WTC11 (cell line): ENCODE data around the gene DMXL1. TPM values are rescaled to one million over a fixed set of nuclear protein-coding genes. Genes with fewer than 3 reads are reported as not detected.

Source experiments
- ATAC-seq: fragments of 200-7000 bp; cut with Tn5 transposase; 2 replicates; pipeline ENCODE4 v1.10.0; 2021; ENCODE audit warnings: mild to moderate bottlenecking, moderate library complexity
- CTCF ChIA-PET: fragments of 300-600 bp; sonication (Branson Sonifier 250); formaldehyde crosslinking; loops from one replicate; lab custom pipeline; 2021; ENCODE audit warnings: antibody characterized with exemption; lab: Charles Lee
- POLR2A ChIA-PET: fragments of 350-600 bp; sonication (Branson Sonifier 250); formaldehyde crosslinking; loops from one replicate; lab custom pipeline; 2021; ENCODE audit warnings: antibody characterized with exemption; lab: Charles Lee
- DNase-seq: peaks from one replicate; pipeline ENCODE4 v3.0.0; 2021; ENCODE audit warnings: low spot score
- H3K27ac Mint-ChIP-seq: 2 replicates; pipeline ENCODE4 v1.8.0; 2021; ENCODE audit warnings: mixed read lengths
- H3K27me3 Mint-ChIP-seq: 2 replicates; pipeline ENCODE4 v1.8.0; 2021; ENCODE audit warnings: low read depth, mild to moderate bottlenecking, moderate library complexity, mixed read lengths
- H3K36me3 Mint-ChIP-seq: 2 replicates; pipeline ENCODE4 v1.8.0; 2021; ENCODE audit warnings: mixed read lengths
- H3K4me1 Mint-ChIP-seq: 2 replicates; pipeline ENCODE4 v1.8.0; 2022; ENCODE audit warnings: mixed read lengths
- H3K4me3 Mint-ChIP-seq: 2 replicates; pipeline ENCODE4 v1.8.0; 2021; ENCODE audit warnings: mild to moderate bottlenecking, moderate library complexity, mixed read lengths
- H3K9me3 Mint-ChIP-seq: 2 replicates; pipeline ENCODE4 v1.8.0; 2021; ENCODE audit warnings: mixed read lengths
- ATF3 ChIP-seq: sonication (generic); formaldehyde crosslinking; conservative IDR thresholded peaks from 2 replicates; pipeline ENCODE4 v1.8.1; 2022; ENCODE audit warnings: mild to moderate bottlenecking, missing genetic modification reagents
- CREM ChIP-seq: sonication (generic); formaldehyde crosslinking; IDR thresholded peaks from 2 replicates; pipeline ENCODE4 v1.8.1; 2022; ENCODE audit warnings: mild to moderate bottlenecking, missing genetic modification reagents, moderate library complexity
- EMX1 ChIP-seq: fragments of 250-450 bp; sonication (Bioruptor Pico); IDR thresholded peaks from 2 replicates; pipeline ENCODE4 v1.8.0; 2021; ENCODE audit warnings: mild to moderate bottlenecking
- GTF2I ChIP-seq: fragments of 250-450 bp; sonication (Bioruptor Pico); conservative IDR thresholded peaks from 2 replicates; pipeline ENCODE4 v1.4.0; 2021; ENCODE audit warnings: mild to moderate bottlenecking
- MXD4 ChIP-seq: fragments of 250-450 bp; sonication (Bioruptor Pico); IDR thresholded peaks from 2 replicates; pipeline ENCODE4 v1.8.0; 2021; ENCODE audit warnings: mild to moderate bottlenecking, moderate library complexity, borderline replicate concordance
- NR1H2 ChIP-seq: sonication (generic); formaldehyde crosslinking; IDR thresholded peaks from 2 replicates; pipeline ENCODE4 v1.9.0; 2021; ENCODE audit warnings: mild to moderate bottlenecking, moderate library complexity, missing genetic modification reagents
- PREB ChIP-seq: sonication (generic); formaldehyde crosslinking; IDR thresholded peaks from 2 replicates; pipeline ENCODE4 v1.8.1; 2022; ENCODE audit warnings: mild to moderate bottlenecking, missing genetic modification reagents, moderate library complexity, borderline replicate concordance
- PRRX2 ChIP-seq: fragments of 250-450 bp; sonication (Bioruptor Pico); IDR thresholded peaks from 2 replicates; pipeline ENCODE4 v1.8.0; 2021; ENCODE audit warnings: mild to moderate bottlenecking
- SMAD4 ChIP-seq: sonication (generic); formaldehyde crosslinking; IDR thresholded peaks from 2 replicates; pipeline ENCODE4 v1.8.0; 2022; ENCODE audit warnings: mild to moderate bottlenecking, missing genetic modification reagents
- SP1 ChIP-seq: sonication (generic); formaldehyde crosslinking; conservative IDR thresholded peaks from 2 replicates; pipeline ENCODE4 v1.8.1; 2022; ENCODE audit warnings: missing genetic modification reagents
- STAT6 ChIP-seq: sonication (generic); formaldehyde crosslinking; conservative IDR thresholded peaks from 2 replicates; pipeline ENCODE4 v1.8.1; 2023; ENCODE audit warnings: mild to moderate bottlenecking, low read depth, missing genetic modification reagents, moderate library complexity
- TEAD1 ChIP-seq: sonication (generic); formaldehyde crosslinking; IDR thresholded peaks from 2 replicates; pipeline ENCODE4 v1.8.0; 2022; ENCODE audit warnings: mild to moderate bottlenecking, missing genetic modification reagents
- ZNF121 ChIP-seq: sonication (generic); formaldehyde crosslinking; IDR thresholded peaks from 2 replicates; pipeline ENCODE4 v1.8.0; 2023; ENCODE audit warnings: missing genetic modification reagents
- ZNF396 ChIP-seq: fragments of 250-450 bp; sonication (Bioruptor Pico); IDR thresholded peaks from 2 replicates; pipeline ENCODE4 v1.8.0; 2021; ENCODE audit warnings: mild to moderate bottlenecking, moderate library complexity, borderline replicate concordance
- ZNF423 ChIP-seq: fragments of 250-450 bp; sonication (Bioruptor Pico); IDR thresholded peaks from 2 replicates; pipeline ENCODE4 v2.1.2; 2022; ENCODE audit warnings: mild to moderate bottlenecking, moderate library complexity
- total RNA-seq: library from RNA; stranded (reverse); gene quantifications from 3 replicates; pipeline ENCODE4 v1.2.3, GENCODE V29; 2021
- TF ChIP-seq, protein P1 (sequence below): sonication (generic); formaldehyde crosslinking; IDR thresholded peaks from 2 replicates; pipeline ENCODE4 v1.8.1; 2022; ENCODE audit warnings: mild to moderate bottlenecking, moderate library complexity, missing genetic modification reagents
- TF ChIP-seq, protein P2 (sequence below): sonication (generic); formaldehyde crosslinking; IDR thresholded peaks from 2 replicates; pipeline ENCODE4 v1.8.0; 2023; ENCODE audit warnings: missing genetic modification reagents
- TF ChIP-seq, protein P3 (sequence below): fragments of 250-450 bp; sonication (Bioruptor Pico); IDR thresholded peaks from 2 replicates; pipeline ENCODE4 v1.9.0; 2021; ENCODE audit warnings: mild to moderate bottlenecking, borderline replicate concordance
- TF ChIP-seq, protein P4 (sequence below): fragments of 200-600 bp; IDR thresholded peaks from 2 replicates; pipeline ENCODE4 v1.8.0; 2022; ENCODE audit warnings: antibody characterized with exemption
- TF ChIP-seq, protein P5 (sequence below): fragments of 250-450 bp; sonication (Bioruptor Pico); IDR thresholded peaks from 2 replicates; pipeline ENCODE4 v1.9.0; 2021; ENCODE audit warnings: mild to moderate bottlenecking

Gene DMXL1
- total RNA-seq, 1 experiment from 2014 or later, result 43.7 TPM

- TF ChIP-seq PRRX2 (CRISPR knock-in tag), result no peak
- no peak for TF ChIP-seq GTF2I
- TF ChIP-seq PREB (CRISPR knock-in tag), result no peak
- no peak for TF ChIP-seq ATF3
- no peak for TF ChIP-seq ZNF121 (CRISPR knock-in tag)
- TF ChIP-seq, protein P1, sequence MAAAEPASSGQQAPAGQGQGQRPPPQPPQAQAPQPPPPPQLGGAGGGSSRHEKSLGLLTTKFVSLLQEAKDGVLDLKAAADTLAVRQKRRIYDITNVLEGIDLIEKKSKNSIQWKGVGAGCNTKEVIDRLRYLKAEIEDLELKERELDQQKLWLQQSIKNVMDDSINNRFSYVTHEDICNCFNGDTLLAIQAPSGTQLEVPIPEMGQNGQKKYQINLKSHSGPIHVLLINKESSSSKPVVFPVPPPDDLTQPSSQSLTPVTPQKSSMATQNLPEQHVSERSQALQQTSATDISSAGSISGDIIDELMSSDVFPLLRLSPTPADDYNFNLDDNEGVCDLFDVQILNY (CRISPR knock-in tag), result no peak
- TF ChIP-seq TEAD1 (CRISPR knock-in tag), result no peak
- TF ChIP-seq MXD4 (CRISPR knock-in tag), result no peak
Measured at GRCh38 chr5:119033135-119033534, 37.8 kb upstream of the DMXL1 start (continued).

DNA sequence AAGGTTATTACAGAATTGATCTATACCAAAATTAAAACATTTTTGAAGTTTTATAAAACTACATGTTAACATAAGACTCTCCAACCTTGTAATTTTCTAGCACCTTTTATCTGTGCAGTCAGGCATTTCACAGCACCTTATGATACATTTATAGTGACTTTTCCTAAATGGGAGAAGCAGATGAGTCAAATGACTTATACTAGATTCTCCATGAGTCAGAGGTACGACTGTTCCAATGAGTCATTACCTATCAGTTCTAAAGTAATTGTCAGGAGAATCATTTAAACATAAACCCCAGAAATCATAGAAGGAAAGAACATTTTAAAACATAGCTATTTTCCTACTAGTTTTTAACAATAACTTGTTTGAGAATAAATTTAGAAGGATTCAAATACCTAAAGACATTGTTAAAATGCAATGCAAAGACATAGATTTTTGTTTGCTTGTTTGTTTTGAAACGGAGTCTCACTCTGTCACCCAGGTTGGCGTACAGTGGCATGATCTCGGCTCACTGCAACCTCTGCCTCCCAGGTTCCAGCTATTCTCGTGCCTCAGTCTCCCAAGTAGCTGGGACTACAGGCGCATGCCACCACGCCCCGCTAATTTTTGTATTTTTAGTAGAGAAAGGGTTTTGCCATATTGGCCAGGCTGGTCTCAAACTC is 34.7 kb upstream of the DMXL1 start:
- ATAC-seq (no peak), DNase-seq (no peak)
- POLR2A ChIA-PET, result no interaction called here
- H3K4me1 Mint-ChIP-seq, result peaks cover 18% of the 10 kb centered on the region
- no peaks in the 10 kb centered on the region for H3K36me3 Mint-ChIP-seq
- no peaks in the 10 kb centered on the region for H3K27me3 Mint-ChIP-seq
- CTCF ChIA-PET, result interaction anchor here (1.0 kb wide), 1 partner anchor 48 kb away, joined by 4 read pairs; the partner anchor contains the start of gene DTWD2
- no peak overlapping the region for H3K27ac Mint-ChIP-seq
- H3K4me3 Mint-ChIP-seq, result no peak overlapping the region
- no peaks in the 10 kb centered on the region for H3K9me3 Mint-ChIP-seq
- TF ChIP-seq SP1, result no peak
- TF ChIP-seq, protein P2, sequence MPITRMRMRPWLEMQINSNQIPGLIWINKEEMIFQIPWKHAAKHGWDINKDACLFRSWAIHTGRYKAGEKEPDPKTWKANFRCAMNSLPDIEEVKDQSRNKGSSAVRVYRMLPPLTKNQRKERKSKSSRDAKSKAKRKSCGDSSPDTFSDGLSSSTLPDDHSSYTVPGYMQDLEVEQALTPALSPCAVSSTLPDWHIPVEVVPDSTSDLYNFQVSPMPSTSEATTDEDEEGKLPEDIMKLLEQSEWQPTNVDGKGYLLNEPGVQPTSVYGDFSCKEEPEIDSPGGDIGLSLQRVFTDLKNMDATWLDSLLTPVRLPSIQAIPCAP (CRISPR knock-in tag), result no peak
- no peak for TF ChIP-seq SMAD4 (CRISPR knock-in tag)

- no peaks in the 10 kb centered on the region for H3K36me3 Mint-ChIP-seq
- H3K9me3 Mint-ChIP-seq, result no peaks in the 10 kb centered on the region
- peaks cover 7% of the 10 kb centered on the region for H3K4me1 Mint-ChIP-seq
- no peak for DNase-seq
- no peaks in the 10 kb centered on the region for H3K27me3 Mint-ChIP-seq
- ChIA-PET CTCF (no interaction called here), POLR2A (no interaction called here)
- ATAC-seq, result no peak
- TF ChIP-seq, protein P3, sequence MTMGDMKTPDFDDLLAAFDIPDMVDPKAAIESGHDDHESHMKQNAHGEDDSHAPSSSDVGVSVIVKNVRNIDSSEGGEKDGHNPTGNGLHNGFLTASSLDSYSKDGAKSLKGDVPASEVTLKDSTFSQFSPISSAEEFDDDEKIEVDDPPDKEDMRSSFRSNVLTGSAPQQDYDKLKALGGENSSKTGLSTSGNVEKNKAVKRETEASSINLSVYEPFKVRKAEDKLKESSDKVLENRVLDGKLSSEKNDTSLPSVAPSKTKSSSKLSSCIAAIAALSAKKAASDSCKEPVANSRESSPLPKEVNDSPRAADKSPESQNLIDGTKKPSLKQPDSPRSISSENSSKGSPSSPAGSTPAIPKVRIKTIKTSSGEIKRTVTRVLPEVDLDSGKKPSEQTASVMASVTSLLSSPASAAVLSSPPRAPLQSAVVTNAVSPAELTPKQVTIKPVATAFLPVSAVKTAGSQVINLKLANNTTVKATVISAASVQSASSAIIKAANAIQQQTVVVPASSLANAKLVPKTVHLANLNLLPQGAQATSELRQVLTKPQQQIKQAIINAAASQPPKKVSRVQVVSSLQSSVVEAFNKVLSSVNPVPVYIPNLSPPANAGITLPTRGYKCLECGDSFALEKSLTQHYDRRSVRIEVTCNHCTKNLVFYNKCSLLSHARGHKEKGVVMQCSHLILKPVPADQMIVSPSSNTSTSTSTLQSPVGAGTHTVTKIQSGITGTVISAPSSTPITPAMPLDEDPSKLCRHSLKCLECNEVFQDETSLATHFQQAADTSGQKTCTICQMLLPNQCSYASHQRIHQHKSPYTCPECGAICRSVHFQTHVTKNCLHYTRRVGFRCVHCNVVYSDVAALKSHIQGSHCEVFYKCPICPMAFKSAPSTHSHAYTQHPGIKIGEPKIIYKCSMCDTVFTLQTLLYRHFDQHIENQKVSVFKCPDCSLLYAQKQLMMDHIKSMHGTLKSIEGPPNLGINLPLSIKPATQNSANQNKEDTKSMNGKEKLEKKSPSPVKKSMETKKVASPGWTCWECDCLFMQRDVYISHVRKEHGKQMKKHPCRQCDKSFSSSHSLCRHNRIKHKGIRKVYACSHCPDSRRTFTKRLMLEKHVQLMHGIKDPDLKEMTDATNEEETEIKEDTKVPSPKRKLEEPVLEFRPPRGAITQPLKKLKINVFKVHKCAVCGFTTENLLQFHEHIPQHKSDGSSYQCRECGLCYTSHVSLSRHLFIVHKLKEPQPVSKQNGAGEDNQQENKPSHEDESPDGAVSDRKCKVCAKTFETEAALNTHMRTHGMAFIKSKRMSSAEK (CRISPR knock-in tag), result no peak
- no peak for TF ChIP-seq EMX1 (CRISPR knock-in tag)
- no peak for TF ChIP-seq STAT6 (CRISPR knock-in tag)
- TF ChIP-seq NR1H2, result no peak
- TF ChIP-seq, protein P4, sequence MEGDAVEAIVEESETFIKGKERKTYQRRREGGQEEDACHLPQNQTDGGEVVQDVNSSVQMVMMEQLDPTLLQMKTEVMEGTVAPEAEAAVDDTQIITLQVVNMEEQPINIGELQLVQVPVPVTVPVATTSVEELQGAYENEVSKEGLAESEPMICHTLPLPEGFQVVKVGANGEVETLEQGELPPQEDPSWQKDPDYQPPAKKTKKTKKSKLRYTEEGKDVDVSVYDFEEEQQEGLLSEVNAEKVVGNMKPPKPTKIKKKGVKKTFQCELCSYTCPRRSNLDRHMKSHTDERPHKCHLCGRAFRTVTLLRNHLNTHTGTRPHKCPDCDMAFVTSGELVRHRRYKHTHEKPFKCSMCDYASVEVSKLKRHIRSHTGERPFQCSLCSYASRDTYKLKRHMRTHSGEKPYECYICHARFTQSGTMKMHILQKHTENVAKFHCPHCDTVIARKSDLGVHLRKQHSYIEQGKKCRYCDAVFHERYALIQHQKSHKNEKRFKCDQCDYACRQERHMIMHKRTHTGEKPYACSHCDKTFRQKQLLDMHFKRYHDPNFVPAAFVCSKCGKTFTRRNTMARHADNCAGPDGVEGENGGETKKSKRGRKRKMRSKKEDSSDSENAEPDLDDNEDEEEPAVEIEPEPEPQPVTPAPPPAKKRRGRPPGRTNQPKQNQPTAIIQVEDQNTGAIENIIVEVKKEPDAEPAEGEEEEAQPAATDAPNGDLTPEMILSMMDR, result no peak
- TF ChIP-seq CREM (CRISPR knock-in tag), result no peak
- TF ChIP-seq ZNF423, result no peak
- no peak for TF ChIP-seq SP1
- TF ChIP-seq TEAD1 (CRISPR knock-in tag), result no peak
- TF ChIP-seq, protein P5, sequence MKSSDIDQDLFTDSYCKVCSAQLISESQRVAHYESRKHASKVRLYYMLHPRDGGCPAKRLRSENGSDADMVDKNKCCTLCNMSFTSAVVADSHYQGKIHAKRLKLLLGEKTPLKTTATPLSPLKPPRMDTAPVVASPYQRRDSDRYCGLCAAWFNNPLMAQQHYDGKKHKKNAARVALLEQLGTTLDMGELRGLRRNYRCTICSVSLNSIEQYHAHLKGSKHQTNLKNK (CRISPR knock-in tag), result no peak
- TF ChIP-seq ZNF396 (CRISPR knock-in tag), result no peak
- TF ChIP-seq, all 79 proteins: peak for 0
- H3K27ac Mint-ChIP-seq, result no peak overlapping the region
- H3K4me3 Mint-ChIP-seq, result no peak overlapping the region
Measured at GRCh38 chr5:119037496-119038215, 33.2 kb upstream of the DMXL1 start.
